ES-I3 (cell line): ENCODE results near the gene ZBTB47.

Experiments used
- H3K36me3 ChIP-seq: 2 replicates; pipeline ENCODE4 v1.6.1; 2013; ENCODE audit warnings: mild to moderate bottlenecking, low read length, control low read depth, moderate library complexity; ENCODE audit not compliant: insufficient read depth
- H3K4me1 ChIP-seq: 2 replicates; pipeline ENCODE4 v1.6.1; 2013; ENCODE audit warnings: mild to moderate bottlenecking, control low read depth, low read length; ENCODE audit not compliant: insufficient read depth
- H3K9ac ChIP-seq: 2 replicates; pipeline ENCODE4 v1.6.1; 2013; ENCODE audit warnings: low read depth, mild to moderate bottlenecking, low read length, moderate library complexity
- H3K9me3 ChIP-seq: 2 replicates; pipeline ENCODE4 v1.6.1; 2013; ENCODE audit warnings: mild to moderate bottlenecking, low read length, moderate library complexity; ENCODE audit not compliant: control insufficient read depth, insufficient read depth

Gene ZBTB47

GRCh38 chr3:42701371-42702065 lies 48.0 kb downstream of the ZBTB47 start:
- Histone ChIP-seq H3K36me3 (no peaks in the 10 kb centered on the region), H3K9ac (no peak overlapping the region)

GRCh38 chr3:42702066-42702951 lies 48.8 kb downstream of the ZBTB47 start, which contains the start of gene HHATL:
Gene HHATL (minus strand): TSS chr3:42702798. CDS start chr3:42700826, 1,972 bp downstream.
- H3K9ac ChIP-seq = no peak within 1 kb of the TSS
- H3K9me3 ChIP-seq = no peaks in the 10 kb centered on the region
- H3K4me1 ChIP-seq = peaks cover 7% of the 10 kb centered on the region; the same call in 1 of the 2 replicates
- no peaks in the 10 kb centered on the region for H3K36me3 ChIP-seq

More at GRCh38 chr3:42701371-42702065, 48.0 kb downstream of the ZBTB47 start:
- Histone ChIP-seq H3K4me1 (peaks cover 7% of the 10 kb centered on the region; the same call in 1 of the 2 replicates), H3K9me3 (no peaks in the 10 kb centered on the region)

- Histone ChIP-seq H3K9me3 (no peaks in the 10 kb centered on the region), H3K9ac (no peak overlapping the region), H3K4me1 (peaks cover 7% of the 10 kb centered on the region; the same call in 1 of the 2 replicates), H3K36me3 (no peaks in the 10 kb centered on the region)
Measured at GRCh38 chr3:42702982-42703694, 49.6 kb downstream of the ZBTB47 start.

GRCh38 chr3:42703695-42704025 lies 50.2 kb downstream of the ZBTB47 start:
- H3K9me3 ChIP-seq = no peaks in the 10 kb centered on the region
- peaks cover 7% of the 10 kb centered on the region; the same call in 1 of the 2 replicates for H3K4me1 ChIP-seq
- H3K9ac ChIP-seq = no peak overlapping the region
- no peaks in the 10 kb centered on the region for H3K36me3 ChIP-seq

GRCh38 chr3:42704136-42704841 lies 50.8 kb downstream of the ZBTB47 start:
- no peak overlapping the region for H3K9ac ChIP-seq
- no peaks in the 10 kb centered on the region for H3K36me3 ChIP-seq
- H3K4me1 ChIP-seq = peaks cover 7% of the 10 kb centered on the region; the same call in 1 of the 2 replicates
- no peaks in the 10 kb centered on the region for H3K9me3 ChIP-seq

GRCh38 chr3:42705058-42705767 lies 51.7 kb downstream of the ZBTB47 start:
- H3K36me3 ChIP-seq = no peaks in the 10 kb centered on the region
- H3K4me1 ChIP-seq = peaks cover 7% of the 10 kb centered on the region; the same call in 1 of the 2 replicates
- H3K9ac ChIP-seq = no peak overlapping the region
- no peaks in the 10 kb centered on the region for H3K9me3 ChIP-seq

- Histone ChIP-seq H3K9me3 (no peaks in the 10 kb centered on the region), H3K36me3 (no peaks in the 10 kb centered on the region), H3K9ac (no peak overlapping the region), H3K4me1 (peaks cover 7% of the 10 kb centered on the region; the same call in 1 of the 2 replicates)
Measured at GRCh38 chr3:42705962-42706585, 52.6 kb downstream of the ZBTB47 start.

- Histone ChIP-seq H3K4me1 (peaks cover 2% of the 10 kb centered on the region; the same call in 1 of the 2 replicates), H3K9me3 (no peaks in the 10 kb centered on the region), H3K36me3 (no peaks in the 10 kb centered on the region), H3K9ac (no peak overlapping the region)
Measured at GRCh38 chr3:42706721-42707619, 53.5 kb downstream of the ZBTB47 start.

GRCh38 chr3:42707620-42708355 lies 54.3 kb downstream of the ZBTB47 start:
- H3K4me1 ChIP-seq = no peaks in the 10 kb centered on the region; the same call in 1 of the 2 replicates
- H3K9ac ChIP-seq = no peak overlapping the region
- H3K9me3 ChIP-seq = no peaks in the 10 kb centered on the region
- no peaks in the 10 kb centered on the region for H3K36me3 ChIP-seq

GRCh38 chr3:42708611-42709151 lies 55.2 kb downstream of the ZBTB47 start:
- no peak overlapping the region for H3K9ac ChIP-seq
- H3K9me3 ChIP-seq = no peaks in the 10 kb centered on the region
- H3K4me1 ChIP-seq = no peaks in the 10 kb centered on the region
- no peaks in the 10 kb centered on the region for H3K36me3 ChIP-seq

- no peaks in the 10 kb centered on the region for H3K9me3 ChIP-seq
- no peaks in the 10 kb centered on the region for H3K4me1 ChIP-seq
- H3K36me3 ChIP-seq = no peaks in the 10 kb centered on the region
- no peak overlapping the region for H3K9ac ChIP-seq
Measured at GRCh38 chr3:42709621-42710020, 56.1 kb downstream of the ZBTB47 start.
